GM18508 (cell line): Measurements from ENCODE around the gene ARHGEF7.

Experiments
- ATAC-seq: cut with Tn5 transposase; IDR thresholded peaks from one replicate; pipeline ENCODE4 v1.9.1; 2021; ENCODE audit warnings: moderate number of reproducible peaks; ENCODE audit not compliant: insufficient read depth, unreplicated experiment

Gene ARHGEF7

GRCh38 chr13:111315347-111315995 is 200.4 kb downstream of the ARHGEF7 start:
- ATAC-seq, result no peak

- ATAC-seq, result no peak
Measured at GRCh38 chr13:111316161-111316730, 201.1 kb downstream of the ARHGEF7 start.

DNA sequence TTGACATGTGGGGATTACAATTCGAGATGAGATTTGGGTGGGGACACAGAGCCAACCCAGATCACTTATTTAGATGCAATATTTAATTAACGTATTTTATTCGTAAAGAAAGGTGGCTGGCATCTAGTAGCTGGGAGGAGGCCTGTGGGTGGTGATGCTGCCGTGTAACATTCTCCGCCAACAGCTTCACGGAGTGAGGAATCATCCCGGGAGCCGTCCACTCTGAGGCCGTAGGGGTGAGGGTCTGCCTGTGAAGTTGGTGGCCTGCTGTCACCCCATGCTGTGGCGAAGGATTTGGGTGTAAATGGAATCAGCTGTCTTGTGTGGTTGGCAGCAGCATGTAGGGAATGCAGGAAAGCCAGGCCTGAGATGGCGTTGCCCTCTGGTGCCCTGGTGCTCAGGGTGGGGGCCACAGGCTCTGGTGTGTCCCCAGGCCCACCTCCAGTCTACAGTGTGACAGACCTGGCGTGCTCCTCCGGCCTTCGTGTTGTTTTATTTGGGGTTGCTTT is 202.0 kb downstream of the ARHGEF7 start:
- ATAC-seq, result no peak

- ATAC-seq, result no peak
Measured at GRCh38 chr13:111317571-111318345, 202.6 kb downstream of the ARHGEF7 start.

- no peak for ATAC-seq
Measured at GRCh38 chr13:111318386-111318785, 203.3 kb downstream of the ARHGEF7 start.

DNA sequence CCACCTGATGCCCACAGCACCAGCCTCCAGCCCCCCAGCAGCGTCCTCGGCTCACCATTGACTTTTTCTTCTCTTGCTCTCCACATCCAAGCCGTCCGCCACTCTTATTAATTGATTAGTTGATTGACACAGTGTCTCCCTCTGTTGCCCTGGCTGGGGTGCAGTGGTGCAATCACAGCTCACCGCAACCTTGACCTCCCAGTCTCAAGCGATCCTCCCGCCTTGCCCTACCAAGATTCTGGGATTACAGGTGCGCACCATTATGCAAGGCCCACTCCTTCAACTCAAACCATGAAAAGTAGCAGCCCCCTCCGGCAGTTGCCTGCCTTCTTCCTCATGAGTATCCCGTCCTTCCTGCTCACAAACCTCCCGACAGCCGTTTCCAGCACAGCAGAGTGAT is 204.4 kb downstream of the ARHGEF7 start:
- ATAC-seq, result no peak

- ATAC-seq, result no peak
Measured at GRCh38 chr13:111319998-111320911, 205.1 kb downstream of the ARHGEF7 start, which contains the start of gene TEX29. Gene TEX29, plus strand, starts transcription at chr13:111320642. Its CDS starts 249 bp downstream, at chr13:111320891.

- no peak for ATAC-seq
Measured at GRCh38 chr13:111322001-111322915, 207.1 kb downstream of the ARHGEF7 start.

GRCh38 chr13:111322916-111323331 is 207.8 kb downstream of the ARHGEF7 start:
- ATAC-seq, result no peak

DNA sequence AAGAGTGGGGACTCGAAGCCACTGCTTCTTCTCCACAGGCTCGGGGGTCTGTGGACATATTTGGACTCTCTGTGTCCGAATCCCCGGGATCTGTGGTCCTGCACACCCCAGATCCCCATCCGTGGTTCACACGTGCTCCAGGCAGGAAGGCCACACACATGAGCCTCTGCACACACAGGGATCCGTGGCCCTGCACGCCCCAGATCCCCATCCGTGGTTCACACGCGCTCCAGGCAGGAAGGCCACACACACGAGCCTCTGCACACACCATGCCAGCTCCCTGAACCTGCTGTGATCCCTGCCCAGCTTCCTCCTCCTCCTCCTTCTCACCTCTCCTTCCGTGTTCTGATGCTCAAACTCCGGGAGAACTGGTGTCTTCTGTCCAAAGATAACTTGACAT is 208.4 kb downstream of the ARHGEF7 start:
- ATAC-seq, result no peak

DNA sequence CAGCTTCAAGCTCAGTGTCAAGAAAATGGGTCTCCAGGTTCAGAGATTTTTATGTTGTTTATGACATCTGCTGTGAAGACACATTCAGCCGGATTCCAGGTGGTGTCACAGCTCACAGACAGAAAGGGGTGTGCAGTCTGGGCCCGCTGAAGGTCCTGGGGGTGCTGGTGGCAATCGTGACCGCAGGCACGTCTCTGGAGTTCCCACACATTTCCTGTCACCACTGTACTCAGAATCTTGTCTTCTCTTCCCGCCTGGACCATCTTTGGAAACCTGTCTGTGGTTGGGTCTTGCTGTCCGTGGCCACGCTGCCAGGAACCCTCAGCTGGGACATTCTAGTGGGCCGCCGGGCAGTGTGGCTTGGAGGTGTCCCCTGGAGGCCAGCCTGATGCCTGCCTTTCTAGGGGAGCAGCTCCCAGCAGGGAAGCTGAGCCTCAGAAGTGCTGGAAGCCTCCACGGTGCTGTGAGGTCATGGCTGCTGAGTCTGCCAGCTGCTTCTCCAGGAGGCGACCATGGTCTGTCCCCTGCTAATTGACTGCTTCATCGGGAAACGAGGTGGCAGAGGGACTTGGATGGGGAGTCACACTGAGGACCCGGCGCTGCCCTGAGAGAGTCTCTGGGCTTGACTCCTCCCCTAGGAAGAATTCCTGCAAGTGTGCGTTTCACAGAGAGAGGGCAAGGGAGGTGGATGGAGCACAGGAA is 209.0 kb downstream of the ARHGEF7 start:
- no peak for ATAC-seq

GRCh38 chr13:111324736-111325135 is 209.6 kb downstream of the ARHGEF7 start:
- no peak for ATAC-seq

DNA sequence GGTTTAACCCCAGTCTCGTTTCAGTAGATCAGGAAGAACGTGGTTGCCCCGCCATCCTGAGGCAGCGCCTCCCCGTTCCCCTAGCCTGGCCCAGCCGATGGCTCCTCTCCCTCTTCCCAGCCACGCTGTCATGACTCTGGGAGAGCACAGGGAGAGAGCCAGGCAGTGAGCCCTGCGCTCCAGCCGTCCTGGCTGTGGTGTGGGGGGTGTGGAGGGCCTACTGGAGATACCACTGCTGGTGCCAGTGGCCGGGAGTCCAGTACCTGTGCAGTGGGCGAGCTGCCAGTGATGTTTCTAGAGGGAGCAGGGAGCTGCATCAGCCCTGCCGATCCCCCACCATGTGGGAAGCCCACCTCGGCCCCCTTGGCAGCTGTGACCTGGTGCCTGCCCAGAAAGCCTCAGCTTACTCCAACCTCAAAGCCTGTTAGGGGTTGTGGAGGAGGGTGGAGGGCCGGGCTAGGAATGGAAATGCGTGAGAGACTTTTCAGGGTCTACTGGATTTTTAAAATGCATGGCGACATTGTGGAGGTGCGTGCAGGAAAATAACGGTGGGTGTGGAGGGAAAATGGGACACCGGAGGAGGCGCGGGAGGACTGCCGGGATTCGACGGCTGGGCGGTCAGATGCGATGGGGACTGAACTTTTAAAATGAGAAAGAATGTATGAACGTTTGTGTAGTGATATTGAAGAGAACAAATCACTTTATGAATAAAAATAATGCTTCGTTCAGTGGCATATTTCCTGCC is 210.2 kb downstream of the ARHGEF7 start:
- ATAC-seq, result no peak

- ATAC-seq, result no peak
Measured at GRCh38 chr13:111325941-111326620, 211.0 kb downstream of the ARHGEF7 start.

DNA sequence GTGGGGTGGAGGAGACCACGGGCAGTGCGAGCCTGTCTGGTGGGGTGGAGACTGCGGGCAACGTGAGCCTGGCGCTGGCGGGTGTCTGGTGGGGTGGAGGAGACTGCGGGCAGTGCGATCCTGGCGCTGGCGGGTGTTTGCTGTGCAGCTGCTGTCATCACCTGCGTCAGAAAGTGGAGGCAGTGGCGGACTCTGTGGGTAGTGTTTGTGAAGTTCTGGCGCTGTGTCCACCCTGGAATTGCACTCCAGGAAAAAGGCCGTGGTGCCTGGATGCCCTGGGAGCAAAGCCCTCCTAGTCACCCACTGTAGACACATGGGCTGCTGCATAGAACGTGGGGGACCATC is 211.5 kb downstream of the ARHGEF7 start:
- ATAC-seq, result no peak

DNA sequence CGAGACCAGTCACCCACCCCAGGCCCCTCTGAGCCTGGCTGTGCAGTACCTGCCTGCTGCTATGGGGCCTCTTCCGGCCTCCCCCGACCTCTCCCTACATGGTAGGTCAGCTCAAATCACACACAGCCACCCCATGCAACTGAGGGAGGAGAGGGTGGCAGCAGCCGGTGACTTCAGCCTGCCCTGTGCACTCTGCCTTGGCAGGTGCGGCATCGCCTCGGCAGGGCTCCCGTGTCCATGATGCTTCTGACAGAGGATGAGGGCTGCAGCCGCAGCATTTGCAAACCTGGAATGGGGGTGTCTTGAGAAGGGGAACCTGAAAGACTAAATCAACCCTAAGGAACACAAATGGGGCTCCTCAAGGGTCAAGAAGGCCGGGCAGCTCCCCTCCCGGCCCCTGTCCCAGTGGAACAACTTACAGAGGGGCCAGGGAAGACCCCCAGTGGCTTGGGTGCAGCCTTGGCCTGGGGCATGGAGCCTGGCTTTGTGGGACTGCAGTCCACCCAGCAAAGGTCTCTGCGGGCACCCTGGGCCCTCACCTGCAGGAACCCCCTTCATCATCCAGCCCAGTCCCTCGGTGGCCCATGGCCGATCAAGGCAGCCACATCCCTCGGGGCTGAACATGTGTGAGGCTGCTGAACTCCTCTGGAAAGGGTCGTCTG is 212.0 kb downstream of the ARHGEF7 start:
- ATAC-seq, result no peak
